BJ (cell line): ENCODE measurements around the gene LMTK3. TPM values are rescaled to one million over a fixed set of nuclear protein-coding genes. Genes with fewer than 3 reads are reported as not detected.

Source experiments
- CTCF ChIA-PET: fragments of 350-600 bp; formaldehyde crosslinking; extraction: SDS; loops from one replicate; lab custom pipeline; 2021; ENCODE audit warnings: antibody characterized with exemption, inconsistent platforms; lab: Yijun Ruan, JAX
- POLR2A ChIA-PET: fragments of 300-600 bp; sonication (Branson Sonifier 250); formaldehyde crosslinking; extraction: SDS; loops from one replicate; lab custom pipeline; 2021; ENCODE audit warnings: antibody characterized with exemption; lab: Charles Lee
- DNase-seq: peaks from one replicate; pipeline ENCODE4 v3.0.0-alpha.2; 2011; ENCODE audit warnings: low read depth
- H3K27me3 ChIP-seq: 2 replicates; pipeline ENCODE4 v1.6.0; 2011; ENCODE audit warnings: low read length; ENCODE audit not compliant: control insufficient read depth, insufficient read depth
- H3K36me3 ChIP-seq: 2 replicates; pipeline ENCODE4 v1.5.1; 2011; ENCODE audit warnings: low read length; ENCODE audit not compliant: control insufficient read depth, insufficient read depth
- H3K4me3 ChIP-seq: 2 replicates; pipeline ENCODE4 v1.5.1; 2011; ENCODE audit warnings: low read depth, mild to moderate bottlenecking, control low read depth, low read length
- polyA plus RNA-seq: library from polyadenylated mRNA; depleted of rRNA; stranded (reverse); fragments of >200 nt; gene quantifications from 2 replicates; pipeline ENCODE4 v1.2.3, GENCODE V29; 2011
- TF ChIP-seq, protein P1 (sequence below): IDR thresholded peaks from 2 replicates; pipeline ENCODE4 v1.5.1; 2011; ENCODE audit warnings: low read depth, mild to moderate bottlenecking, control low read depth, inconsistent platforms, low read length, moderate library complexity; ENCODE audit not compliant: insufficient read depth

LMTK3 gene
- polyA plus RNA-seq, 1 experiment: not detected

DNA sequence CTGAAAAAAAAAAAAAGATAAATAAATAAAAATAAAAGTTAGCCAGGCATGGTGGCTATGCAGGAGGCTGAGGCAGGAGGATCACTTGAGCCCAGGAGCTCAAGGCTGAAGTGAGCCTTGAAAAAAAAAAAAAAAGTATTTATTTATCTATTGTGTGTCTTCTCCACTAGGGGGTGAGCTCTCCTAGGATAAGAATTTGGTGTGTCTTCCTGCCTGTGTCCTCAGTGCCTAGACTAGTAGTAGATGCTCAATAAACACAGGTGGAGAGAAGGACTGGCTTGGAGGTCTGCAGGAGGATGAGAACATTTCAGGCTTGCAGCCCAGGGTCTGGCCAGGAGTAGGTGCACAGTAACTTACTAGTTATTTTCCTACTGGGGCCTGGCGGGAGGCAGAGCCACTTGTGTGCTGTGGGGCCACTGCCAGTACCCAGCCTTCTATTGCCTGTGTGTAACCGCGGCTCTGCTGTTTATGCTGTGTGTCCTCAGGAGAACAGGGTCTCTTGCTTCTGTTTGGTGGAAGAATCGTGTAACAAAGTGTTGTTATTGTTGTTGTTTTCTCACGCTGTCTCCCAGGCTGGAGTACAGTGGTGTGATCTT, 5.4 kb downstream of the LMTK3 start:
- Histone ChIP-seq H3K27me3 (peaks cover 4% of the 10 kb centered on the region), H3K4me3 (no peak overlapping the region), H3K36me3 (no peaks in the 10 kb centered on the region)
- ChIA-PET CTCF (interaction anchor here (0.7 to 7.8 kb wide), 17 partner anchors 10 to 235 kb away, joined by 3 to 226 read pairs (median 4); partner anchors contain the start of gene KDELR1), POLR2A (interaction anchor here (0.6 kb wide), 2 partner anchors 16 to 174 kb away, joined by 11 to 14 read pairs; no protein-coding TSS in a partner anchor)
- TF ChIP-seq, protein P1, sequence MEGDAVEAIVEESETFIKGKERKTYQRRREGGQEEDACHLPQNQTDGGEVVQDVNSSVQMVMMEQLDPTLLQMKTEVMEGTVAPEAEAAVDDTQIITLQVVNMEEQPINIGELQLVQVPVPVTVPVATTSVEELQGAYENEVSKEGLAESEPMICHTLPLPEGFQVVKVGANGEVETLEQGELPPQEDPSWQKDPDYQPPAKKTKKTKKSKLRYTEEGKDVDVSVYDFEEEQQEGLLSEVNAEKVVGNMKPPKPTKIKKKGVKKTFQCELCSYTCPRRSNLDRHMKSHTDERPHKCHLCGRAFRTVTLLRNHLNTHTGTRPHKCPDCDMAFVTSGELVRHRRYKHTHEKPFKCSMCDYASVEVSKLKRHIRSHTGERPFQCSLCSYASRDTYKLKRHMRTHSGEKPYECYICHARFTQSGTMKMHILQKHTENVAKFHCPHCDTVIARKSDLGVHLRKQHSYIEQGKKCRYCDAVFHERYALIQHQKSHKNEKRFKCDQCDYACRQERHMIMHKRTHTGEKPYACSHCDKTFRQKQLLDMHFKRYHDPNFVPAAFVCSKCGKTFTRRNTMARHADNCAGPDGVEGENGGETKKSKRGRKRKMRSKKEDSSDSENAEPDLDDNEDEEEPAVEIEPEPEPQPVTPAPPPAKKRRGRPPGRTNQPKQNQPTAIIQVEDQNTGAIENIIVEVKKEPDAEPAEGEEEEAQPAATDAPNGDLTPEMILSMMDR: peak; percentile 55
- DNase-seq: no peak

DNA sequence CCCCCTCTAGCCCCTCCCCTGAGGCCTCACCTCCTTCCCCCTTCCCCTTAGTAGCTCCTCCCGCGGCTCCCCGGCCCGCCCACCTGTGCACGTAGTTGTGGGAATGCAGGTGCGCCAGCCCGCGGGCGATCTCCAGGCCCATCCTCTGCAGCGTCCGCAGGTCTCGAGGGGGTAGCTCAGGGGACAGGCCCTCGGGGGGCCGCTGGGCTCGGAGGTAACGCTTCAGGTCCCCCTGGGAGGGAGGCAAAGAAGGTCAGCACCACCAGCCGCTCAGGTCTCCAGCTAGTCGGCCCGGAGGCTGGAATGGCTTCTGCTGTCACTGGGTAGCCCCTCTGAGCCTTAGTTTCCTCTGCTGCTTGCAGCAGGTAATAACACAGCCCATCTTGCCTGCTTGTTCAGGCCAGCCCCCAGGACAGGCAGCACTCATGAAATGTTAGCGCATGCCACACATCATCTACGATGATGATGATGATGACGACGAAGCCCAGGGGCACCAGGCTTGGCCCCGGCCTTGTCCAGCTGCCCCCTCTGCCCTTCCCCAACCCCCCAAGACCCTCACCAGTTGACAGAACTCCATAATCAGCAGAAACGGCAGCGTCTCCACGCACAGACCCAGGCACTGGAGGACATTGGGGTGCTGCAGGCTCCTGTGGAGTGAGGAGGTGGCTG, 9.2 kb downstream of the LMTK3 start:
- Histone ChIP-seq H3K27me3 (peaks cover 14% of the 10 kb centered on the region), H3K4me3 (no peak overlapping the region), H3K36me3 (no peaks in the 10 kb centered on the region)
- DNase-seq: no peak
- POLR2A ChIA-PET: no interaction called here
- CTCF ChIA-PET: interaction anchor here (1.0 kb wide), 1 partner anchor 82 kb away, joined by 6 read pairs; no protein-coding TSS in a partner anchor
- TF ChIP-seq, protein P1: no peak

DNA sequence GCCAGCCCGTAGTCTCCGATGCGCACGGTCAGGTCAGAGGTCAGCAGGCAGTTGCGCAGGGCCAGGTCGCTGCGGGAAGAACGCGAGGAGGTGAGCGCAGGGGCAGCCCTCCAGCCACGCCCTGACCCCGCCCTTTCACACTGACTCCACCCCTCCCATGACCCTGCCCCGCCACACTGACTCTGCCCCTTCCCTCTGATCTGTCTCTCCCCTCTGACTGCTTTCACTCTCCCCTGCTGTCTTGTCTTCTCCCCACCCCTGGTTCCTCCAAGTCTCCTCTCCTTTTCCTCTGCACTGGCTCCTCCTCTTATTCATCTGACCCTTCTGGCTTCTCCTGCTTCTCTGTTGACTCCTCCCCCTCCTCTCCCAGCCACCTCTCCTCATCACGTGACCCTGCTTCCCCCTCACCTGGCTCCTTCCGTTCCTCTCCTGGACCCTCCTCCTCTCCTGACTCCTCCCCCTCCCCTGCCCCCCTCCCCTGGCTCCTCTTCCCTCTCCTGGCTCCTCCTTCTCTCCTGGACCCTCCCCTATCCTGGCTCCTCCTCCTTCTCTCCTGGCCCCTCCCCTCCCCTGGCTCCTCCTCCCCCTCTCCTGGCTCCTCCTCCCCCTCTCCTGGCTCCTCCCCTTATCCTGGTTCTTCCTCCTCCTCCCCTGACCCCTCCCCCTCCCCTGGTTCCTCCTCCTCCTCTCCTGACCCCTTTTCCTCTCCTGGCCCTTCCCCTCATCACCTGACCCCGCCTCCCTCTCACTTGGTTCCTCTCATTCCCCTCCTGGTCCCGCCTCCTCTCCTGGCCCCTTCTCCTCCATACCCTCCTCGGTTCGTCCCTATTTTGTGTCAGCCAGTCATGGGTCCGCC, 9.9 kb downstream of the LMTK3 start:
- H3K36me3 ChIP-seq: no peaks in the 10 kb centered on the region

DNA sequence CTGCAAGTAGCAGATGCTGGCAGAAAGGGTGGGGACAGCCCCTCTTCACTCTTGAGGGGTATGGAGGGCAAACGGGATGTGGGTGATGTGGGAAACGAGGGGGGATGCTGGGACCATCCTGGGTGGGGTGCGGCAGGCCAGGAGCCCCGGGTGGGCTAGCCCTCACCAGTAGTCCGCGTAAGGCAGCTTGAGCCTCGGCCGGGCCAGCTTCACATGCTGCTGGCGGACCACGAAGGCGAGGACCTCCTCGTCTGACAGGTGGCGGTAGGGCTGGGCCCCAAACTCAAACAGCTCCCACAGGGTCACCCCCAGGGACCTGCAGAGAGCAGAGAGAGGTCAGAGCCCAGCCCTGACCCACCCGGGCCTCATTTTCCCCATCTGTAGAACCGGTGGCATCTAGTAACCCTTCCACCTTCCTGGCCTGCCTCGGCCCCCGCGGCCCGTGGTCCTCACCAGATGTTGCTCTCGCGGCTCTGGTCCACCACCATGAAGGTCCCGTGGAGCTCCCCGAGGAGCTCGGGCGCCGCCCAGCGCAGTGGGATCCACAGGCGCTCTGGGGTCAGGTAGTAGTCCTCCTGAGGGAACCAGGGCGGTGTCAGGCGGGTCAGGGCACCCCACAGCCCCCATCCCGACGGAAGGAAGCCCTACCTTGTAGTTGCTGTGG, 10.7 kb downstream of the LMTK3 start:
- TF ChIP-seq, protein P1: no peak
- ChIA-PET CTCF (interaction anchor here (1.5 to 1.7 kb wide), 2 partner anchors 83 to 88 kb away, joined by 4 to 8 read pairs; no protein-coding TSS in a partner anchor), POLR2A (no interaction called here)
- no peaks in the 10 kb centered on the region for H3K36me3 ChIP-seq
- no peak for DNase-seq
- no peak overlapping the region for H3K4me3 ChIP-seq
- H3K27me3 ChIP-seq: peaks cover 16% of the 10 kb centered on the region

More for the DNA sequence above, 9.9 kb downstream of the LMTK3 start:
- ChIA-PET POLR2A (no interaction called here), CTCF (interaction anchor here (1.0 to 1.7 kb wide), 3 partner anchors 82 to 87 kb away, joined by 4 to 8 read pairs (median 6); no protein-coding TSS in a partner anchor)
- Histone ChIP-seq H3K4me3 (no peak overlapping the region), H3K27me3 (peaks cover 16% of the 10 kb centered on the region)
- TF ChIP-seq, protein P1: no peak
- DNase-seq: no peak
